HG03558 (cell line): ENCODE results near the gene THEM5.
"Not testable (repeated sequence)": the region's sequence is repeated elsewhere in the genome, so short reads cannot be mapped to it uniquely, and the experiment has no call there.

Experiments used
- ATAC-seq: cut with Tn5 transposase; IDR thresholded peaks from one replicate; pipeline ENCODE4 v1.9.1; 2021; ENCODE audit warnings: moderate number of reproducible peaks; ENCODE audit not compliant: unreplicated experiment; ENCODE audit errors: extremely low read depth

THEM5 gene

GRCh38 chr1:151868486-151868885, 15.0 kb upstream of the THEM5 start:
- no peak for ATAC-seq

GRCh38 chr1:151867765-151868411, 14.4 kb upstream of the THEM5 start:
- no peak for ATAC-seq

- no peak for ATAC-seq
Observed at GRCh38 chr1:151867321-151867720, 13.8 kb upstream of the THEM5 start.

GRCh38 chr1:151864411-151864810, 10.9 kb upstream of the THEM5 start:
- ATAC-seq = no peak

- ATAC-seq = no peak
Observed at GRCh38 chr1:151862604-151863003, 9.1 kb upstream of the THEM5 start.

- no peak for ATAC-seq
Observed at GRCh38 chr1:151860504-151861187, 7.1 kb upstream of the THEM5 start.

- ATAC-seq = no peak
Observed at GRCh38 chr1:151859891-151860293, 6.4 kb upstream of the THEM5 start.

- ATAC-seq = no peak
Observed at GRCh38 chr1:151858886-151859665, 5.6 kb upstream of the THEM5 start.

- no peak for ATAC-seq
Observed at GRCh38 chr1:151858030-151858746, 4.7 kb upstream of the THEM5 start.

- ATAC-seq = no peak
Observed at GRCh38 chr1:151855933-151856332, 2.4 kb upstream of the THEM5 start.

- not testable (repeated sequence) for ATAC-seq
Observed at GRCh38 chr1:151855516-151855915, 2.0 kb upstream of the THEM5 start.

- no peak for ATAC-seq
Observed at GRCh38 chr1:151854658-151855057, 1.1 kb upstream of the THEM5 start.

GRCh38 chr1:151852733-151853132, 779 bp downstream of the THEM5 start:
- no peak for ATAC-seq

- ATAC-seq = no peak
Observed at GRCh38 chr1:151851886-151852285, 1.6 kb downstream of the THEM5 start.

GRCh38 chr1:151849871-151850270, 3.6 kb downstream of the THEM5 start:
- ATAC-seq = no peak

- no peak for ATAC-seq
Observed at GRCh38 chr1:151849126-151849525, 4.4 kb downstream of the THEM5 start.

- ATAC-seq = no peak
Observed at GRCh38 chr1:151847867-151848596, 5.5 kb downstream of the THEM5 start.

GRCh38 chr1:151846686-151847237, 6.8 kb downstream of the THEM5 start:
- ATAC-seq = no peak

- no peak for ATAC-seq
Observed at GRCh38 chr1:151846062-151846568, 7.4 kb downstream of the THEM5 start.
